CD14-positive monocyte (primary cell): ENCODE data around the gene QKI. TPM values are rescaled to one million over a fixed set of nuclear protein-coding genes. Genes with fewer than 3 reads are reported as not detected.
A peak's percentile ranks its signal among the peaks of the same experiment; 100 is the strongest.

Experiments used
- DNase-seq, 3 donors: peaks; one replicate each; pipeline ENCODE4 v3.0.0-alpha.2; 2011 to 2022
- H2AFZ ChIP-seq: 2 replicates; pipeline ENCODE4 v1.6.0; 2012; ENCODE audit warnings: mild to moderate bottlenecking, low read depth, low read length, inconsistent platforms; ENCODE audit not compliant: insufficient read depth, poor library complexity, severe bottlenecking
- H3K27ac ChIP-seq, 2 donors: 1 replicate in 1 of 2; 2 replicates in 1 of 2; pipeline ENCODE4 v1.5.1; 2012 to 2013; ENCODE audit warnings: low read length in 2 of 2, control low read depth in 1 of 2, inconsistent platforms in 1 of 2, low read depth in 1 of 2, mild to moderate bottlenecking in 1 of 2
- H3K27me3 ChIP-seq, 2 donors: one replicate each; pipeline versions ENCODE4 v1.6.0 to v1.6.1; 2011 to 2013; ENCODE audit warnings: low read length in 2 of 2; ENCODE audit not compliant: control insufficient read depth in 2 of 2, insufficient read depth in 2 of 2
- H3K36me3 ChIP-seq, 2 donors: replicated peaks in 1 of 2; 1 replicate in 1 of 2; 2 replicates in 1 of 2; pipeline versions ENCODE4 v1.5.1 to v1.6.1; 2012 to 2013; ENCODE audit warnings: low read length in 2 of 2, control low read depth in 1 of 2, inconsistent platforms in 1 of 2, mild to moderate bottlenecking in 1 of 2; ENCODE audit not compliant: insufficient read depth in 2 of 2, control insufficient read depth in 1 of 2
- H3K4me1 ChIP-seq, 2 donors: 1 replicate in 1 of 2; 2 replicates in 1 of 2; pipeline versions ENCODE4 v1.5.1 to v1.6.1; 2012 to 2013; ENCODE audit warnings: low read length in 2 of 2, control low read depth in 1 of 2, inconsistent platforms in 1 of 2, mild to moderate bottlenecking in 1 of 2, moderate library complexity in 1 of 2; ENCODE audit not compliant: insufficient read depth in 2 of 2, control insufficient read depth in 1 of 2
- H3K4me2 ChIP-seq: replicated peaks from 2 replicates; pipeline ENCODE3; 2012; ENCODE audit warnings: low read length, moderate library complexity, mild to moderate bottlenecking; ENCODE audit not compliant: poor library complexity, severe bottlenecking; ENCODE audit errors: extremely low read depth
- H3K4me3 ChIP-seq, 3 experiments: fragments of 200-600 bp in 1 of 3; sonication (generic) in 1 of 3; replicated peaks in 1 of 3; 1 replicate in 2 of 3; 2 replicates in 1 of 3; pipeline ENCODE4 v1.5.1; 2011 to 2013; ENCODE audit warnings: low read length in 3 of 3, mild to moderate bottlenecking in 3 of 3, control low read depth in 2 of 3, low read depth in 2 of 3, inconsistent platforms in 1 of 3, moderate library complexity in 1 of 3
- H3K79me2 ChIP-seq: 2 replicates; pipeline ENCODE4 v1.6.0; 2012; ENCODE audit warnings: mild to moderate bottlenecking, control low read depth, inconsistent platforms, low read length, moderate library complexity; ENCODE audit not compliant: insufficient read depth
- H3K9ac ChIP-seq: 2 replicates; pipeline ENCODE4 v1.6.0; 2017; ENCODE audit warnings: low read length, mild to moderate bottlenecking; ENCODE audit not compliant: insufficient read depth, poor library complexity, severe bottlenecking
- H3K9me3 ChIP-seq, 2 donors: replicated peaks in 1 of 2; 1 replicate in 1 of 2; 2 replicates in 1 of 2; pipeline versions ENCODE4 v1.5.1 to v1.6.1; 2012 to 2013; ENCODE audit warnings: low read length in 2 of 2, control low read depth in 1 of 2; ENCODE audit not compliant: control insufficient read depth in 1 of 2, insufficient read depth in 1 of 2
- H4K20me1 ChIP-seq: 2 replicates; pipeline ENCODE4 v1.6.0; 2012; ENCODE audit warnings: mild to moderate bottlenecking, low read length, control low read depth, moderate library complexity; ENCODE audit not compliant: insufficient read depth
- H3K27ac Mint-ChIP-seq, 7 donors: one replicate each; pipeline ENCODE4 v1.8.0; 2020; ENCODE audit warnings: mild to moderate bottlenecking in 7 of 7, mixed read lengths in 7 of 7, moderate library complexity in 6 of 7, inconsistent platforms in 2 of 7
- H3K27me3 Mint-ChIP-seq, 3 donors: one replicate each; pipeline ENCODE4 v1.8.0; 2021 to 2022; ENCODE audit warnings: low read depth in 3 of 3, mild to moderate bottlenecking in 3 of 3, mixed read lengths in 3 of 3, moderate library complexity in 3 of 3, inconsistent platforms in 1 of 3
- H3K36me3 Mint-ChIP-seq, 2 donors: one replicate each; pipeline ENCODE4 v1.8.0; 2020; ENCODE audit warnings: mixed read lengths in 2 of 2, inconsistent platforms in 1 of 2, mild to moderate bottlenecking in 1 of 2
- H3K4me1 Mint-ChIP-seq: one replicate; pipeline ENCODE4 v1.8.0; 2020; ENCODE audit warnings: mild to moderate bottlenecking, mixed read lengths
- H3K4me3 Mint-ChIP-seq, 2 donors: one replicate each; pipeline ENCODE4 v1.8.0; 2020; ENCODE audit warnings: mild to moderate bottlenecking in 2 of 2, mixed read lengths in 2 of 2, moderate library complexity in 1 of 2
- H3K9me3 Mint-ChIP-seq, 7 donors: one replicate each; pipeline ENCODE4 v1.8.0; 2020 to 2022; ENCODE audit warnings: mixed read lengths in 7 of 7, mild to moderate bottlenecking in 6 of 7, moderate library complexity in 6 of 7, inconsistent platforms in 2 of 7
- WGBS: methylation state at CpG from one replicate; pipeline ENCODE4 v1.1.5; 2013; ENCODE audit warnings: missing lambda C conversion rate; ENCODE audit not compliant: insufficient coverage; 5-methylcytosine and 5-hydroxymethylcytosine counted together
- intact Hi-C, 2 donors: fragments of 100-400 bp; cut with micrococcal nuclease; formaldehyde crosslinking; loops; one replicate each; pipeline versions ENCODE4 v1.15.0 to v1.15.1; 2023
- polyA plus RNA-seq, 3 donors: library from polyadenylated mRNA; depleted of rRNA in 1 of 3; unstranded in 2 of 3; stranded (reverse) in 1 of 3; fragments of 300-500 nt in 2 of 3; fragments of >200 nt in 1 of 3; fragmentation: Illumina TruSeq in 2 of 3; gene quantifications; 1 replicate in 2 of 3; 2 replicates in 1 of 3; pipeline ENCODE4 v1.2.3, GENCODE V29; 2012 to 2021
- TF ChIP-seq, protein P1 (sequence below): fragments of 200-600 bp; IDR thresholded peaks from one replicate; pipeline ENCODE4 v1.8.0; 2022; ENCODE audit warnings: antibody characterized with exemption, mild to moderate bottlenecking

Gene QKI
- polyA plus RNA-seq, 3 donors = 24.3 to 154 (median 71.8) TPM

DNA sequence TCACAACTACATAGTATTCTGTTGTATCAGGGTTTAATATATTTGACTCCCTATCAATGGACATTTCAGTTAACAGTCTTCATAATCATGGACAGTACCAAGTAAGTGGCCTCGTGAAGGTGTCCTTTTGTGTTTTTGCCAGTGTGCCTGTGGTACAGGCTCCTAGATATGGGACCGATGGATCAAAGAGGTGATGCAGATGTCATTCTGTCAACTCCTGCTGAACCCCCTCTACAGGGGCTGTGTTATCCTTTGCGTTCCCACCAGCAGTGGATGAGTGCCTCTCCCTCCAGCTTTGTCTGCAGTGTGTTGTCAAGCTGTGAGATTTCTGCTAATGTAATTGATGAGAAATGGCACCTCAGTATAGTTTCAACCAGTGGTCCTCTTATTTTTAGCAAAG, 210.7 kb downstream of the QKI start:
- Histone ChIP-seq H3K4me2 (no peak overlapping the region), H3K9ac (no peak overlapping the region), H2AFZ (no peak overlapping the region), H3K4me3 (no peak overlapping the region), H3K27ac (no peak overlapping the region), H3K36me3 (no peaks in the 10 kb centered on the region), H3K79me2 (no peaks in the 10 kb centered on the region), H3K27me3 (peaks cover 5 to 11% of the 10 kb centered on the region in 2 donors), H3K9me3 (peaks cover 5 to 11% of the 10 kb centered on the region in 2 donors), H3K4me1 (no peaks in the 10 kb centered on the region), H4K20me1 (no peaks in the 10 kb centered on the region)
- H3K4me3 Mint-ChIP-seq = no peak overlapping the region
- peaks cover 8 to 27% (median 14%) of the 10 kb centered on the region in 7 donors for H3K9me3 Mint-ChIP-seq
- TF ChIP-seq, protein P1, sequence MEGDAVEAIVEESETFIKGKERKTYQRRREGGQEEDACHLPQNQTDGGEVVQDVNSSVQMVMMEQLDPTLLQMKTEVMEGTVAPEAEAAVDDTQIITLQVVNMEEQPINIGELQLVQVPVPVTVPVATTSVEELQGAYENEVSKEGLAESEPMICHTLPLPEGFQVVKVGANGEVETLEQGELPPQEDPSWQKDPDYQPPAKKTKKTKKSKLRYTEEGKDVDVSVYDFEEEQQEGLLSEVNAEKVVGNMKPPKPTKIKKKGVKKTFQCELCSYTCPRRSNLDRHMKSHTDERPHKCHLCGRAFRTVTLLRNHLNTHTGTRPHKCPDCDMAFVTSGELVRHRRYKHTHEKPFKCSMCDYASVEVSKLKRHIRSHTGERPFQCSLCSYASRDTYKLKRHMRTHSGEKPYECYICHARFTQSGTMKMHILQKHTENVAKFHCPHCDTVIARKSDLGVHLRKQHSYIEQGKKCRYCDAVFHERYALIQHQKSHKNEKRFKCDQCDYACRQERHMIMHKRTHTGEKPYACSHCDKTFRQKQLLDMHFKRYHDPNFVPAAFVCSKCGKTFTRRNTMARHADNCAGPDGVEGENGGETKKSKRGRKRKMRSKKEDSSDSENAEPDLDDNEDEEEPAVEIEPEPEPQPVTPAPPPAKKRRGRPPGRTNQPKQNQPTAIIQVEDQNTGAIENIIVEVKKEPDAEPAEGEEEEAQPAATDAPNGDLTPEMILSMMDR = no peak
- peaks cover 0 to 6% of the 10 kb centered on the region in 2 donors for H3K36me3 Mint-ChIP-seq
- H3K27ac Mint-ChIP-seq = no peak overlapping the region
- intact Hi-C loops = no loop called here
- DNase-seq = no peak
- H3K4me1 Mint-ChIP-seq = peaks cover 4% of the 10 kb centered on the region
- peaks cover 15 to 39% (median 28%) of the 10 kb centered on the region in 3 donors for H3K27me3 Mint-ChIP-seq
- WGBS = 100% methylated on average over 1 of the region's 3 CpGs

DNA sequence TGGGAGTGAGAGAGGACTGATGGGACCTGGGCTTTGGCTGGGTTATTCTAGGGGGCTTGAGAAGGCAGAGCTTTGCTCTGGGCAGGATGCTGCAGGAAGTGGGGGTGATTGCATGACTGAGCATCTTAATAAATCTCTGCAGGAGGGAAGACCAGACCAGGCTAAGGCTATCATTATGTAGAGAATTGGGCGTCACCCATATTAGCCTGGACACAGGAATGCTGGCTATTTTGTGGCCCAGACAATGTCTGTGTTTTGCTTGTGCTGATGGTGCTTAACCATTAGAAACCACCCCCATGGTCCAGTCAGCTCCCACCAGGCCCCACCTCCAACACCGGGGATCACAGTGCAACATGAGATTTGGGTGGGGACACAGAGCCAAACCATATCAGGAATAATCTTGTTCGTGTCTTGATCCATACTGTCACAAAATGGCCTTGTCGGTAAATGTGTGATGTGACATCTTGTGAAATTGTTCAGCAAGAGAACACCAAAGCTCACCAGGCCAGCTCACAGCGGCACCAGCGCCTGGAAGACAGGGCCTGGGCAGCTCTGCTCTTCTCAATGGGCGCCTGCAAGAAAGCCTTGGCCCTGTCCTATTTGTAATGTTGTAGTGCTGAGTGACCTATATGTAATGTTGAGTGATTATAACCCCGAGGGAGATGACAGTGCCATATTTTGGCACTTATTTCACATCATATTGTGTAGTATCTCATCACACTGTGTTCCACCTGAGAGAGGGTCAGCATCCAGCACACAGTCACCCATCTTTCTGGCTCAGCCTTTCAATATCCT, 211.8 kb downstream of the QKI start:
- H3K9me3 Mint-ChIP-seq = peaks cover 8 to 28% (median 20%) of the 10 kb centered on the region in 7 donors
- H3K79me2 ChIP-seq = no peaks in the 10 kb centered on the region
- peaks cover 0 to 7% of the 10 kb centered on the region in 2 donors for H3K36me3 Mint-ChIP-seq
- no peaks in the 10 kb centered on the region for H3K36me3 ChIP-seq
- H3K27me3 Mint-ChIP-seq = peaks cover 24 to 45% (median 38%) of the 10 kb centered on the region in 3 donors
- no peak for DNase-seq
- 100% methylated on average over 2 of the region's 8 CpGs for WGBS
- no peak overlapping the region for H3K9ac ChIP-seq
- H3K4me2 ChIP-seq = no peak overlapping the region
- peaks cover 15 to 17% of the 10 kb centered on the region in 2 donors for H3K9me3 ChIP-seq
- no peak overlapping the region for H2AFZ ChIP-seq
- TF ChIP-seq, protein P1 = no peak
- H3K4me3 ChIP-seq = no peak overlapping the region
- no peaks in the 10 kb centered on the region for H4K20me1 ChIP-seq
- no peak overlapping the region for H3K27ac ChIP-seq
- peak overlapping the region in 1 of 7 donors; percentile 64 for H3K27ac Mint-ChIP-seq
- peaks cover 9 to 21% of the 10 kb centered on the region in 2 donors for H3K27me3 ChIP-seq
- intact Hi-C loops = no loop called here
- H3K4me1 ChIP-seq = no peaks in the 10 kb centered on the region
- no peak overlapping the region for H3K4me3 Mint-ChIP-seq
- no peaks in the 10 kb centered on the region for H3K4me1 Mint-ChIP-seq
